Tibial nerve (tissue), 4 donors: Measurements from ENCODE around the gene GORAB. TPM values are rescaled to one million over a fixed set of nuclear protein-coding genes. Genes with fewer than 3 reads are reported as not detected.
A peak's percentile ranks its signal among the peaks of the same experiment; 100 is the strongest.

Experiments used
- DNase-seq, 2 donors: peaks; one replicate each; pipeline ENCODE4 v3.0.0-alpha.2; 2019; ENCODE audit warnings: low spot score in 2 of 2
- H3K27ac ChIP-seq, 4 donors: fragments of 200-600 bp; sonication (generic) in 3 of 4; one replicate each; pipeline ENCODE4 v1.5.1; 2017 to 2019; ENCODE audit warnings: mild to moderate bottlenecking in 1 of 4
- H3K27me3 ChIP-seq, 2 donors: fragments of 200-600 bp; sonication (generic) in 1 of 2; one replicate each; pipeline versions ENCODE4 v1.5.1 to v1.6.0; 2017 to 2019
- H3K36me3 ChIP-seq, 3 donors: fragments of 200-600 bp; sonication (generic); one replicate each; pipeline ENCODE4 v1.5.1; 2018 to 2019
- H3K4me1 ChIP-seq, 4 donors: fragments of 200-600 bp; sonication (generic) in 3 of 4; one replicate each; pipeline ENCODE4 v1.5.1; 2017 to 2019
- H3K4me3 ChIP-seq, 4 donors: fragments of 200-600 bp; sonication (generic) in 3 of 4; one replicate each; pipeline ENCODE4 v1.5.1; 2017 to 2019; ENCODE audit warnings: mild to moderate bottlenecking in 1 of 4, moderate library complexity in 1 of 4
- H3K9me3 ChIP-seq, 4 donors: fragments of 200-600 bp; sonication (generic) in 3 of 4; one replicate each; pipeline ENCODE4 v1.5.1; 2017 to 2019
- EP300 ChIP-seq, 2 donors: sonication (generic); formaldehyde crosslinking; IDR thresholded peaks; one replicate each; pipeline ENCODE4 v1.6.1; 2017; ENCODE audit warnings: antibody characterized with exemption in 2 of 2, mild to moderate bottlenecking in 1 of 2
- POLR2A ChIP-seq, 2 donors: fragments of 450-650 bp; IDR thresholded peaks; one replicate each; pipeline ENCODE4 v1.6.1; 2017; ENCODE audit warnings: antibody characterized with exemption in 2 of 2, mild to moderate bottlenecking in 2 of 2, moderate library complexity in 2 of 2
- WGBS, 2 donors: methylation state at CpG; one replicate each; pipeline ENCODE4 v1.1.5; 2018; 5-methylcytosine and 5-hydroxymethylcytosine counted together
- total RNA-seq, 4 donors: library from RNA; depleted of rRNA; stranded (reverse); fragments of >200 nt; gene quantifications; one replicate each; pipeline ENCODE4 v1.1.0, GENCODE V29; 2016
- TF ChIP-seq, protein P1 (sequence below), 5 experiments: fragments of 200-600 bp in 3 of 5; fragments of 450-650 bp in 2 of 5; sonication (generic) in 3 of 5; IDR thresholded peaks; one replicate each; pipeline ENCODE4 v1.5.1; 2016 to 2019; ENCODE audit warnings: antibody characterized with exemption in 5 of 5, mild to moderate bottlenecking in 3 of 5, moderate library complexity in 2 of 5

GORAB gene
- total RNA-seq, 4 donors from 2014 or later = 8.6 to 35.2 (median 11.2) TPM

DNA sequence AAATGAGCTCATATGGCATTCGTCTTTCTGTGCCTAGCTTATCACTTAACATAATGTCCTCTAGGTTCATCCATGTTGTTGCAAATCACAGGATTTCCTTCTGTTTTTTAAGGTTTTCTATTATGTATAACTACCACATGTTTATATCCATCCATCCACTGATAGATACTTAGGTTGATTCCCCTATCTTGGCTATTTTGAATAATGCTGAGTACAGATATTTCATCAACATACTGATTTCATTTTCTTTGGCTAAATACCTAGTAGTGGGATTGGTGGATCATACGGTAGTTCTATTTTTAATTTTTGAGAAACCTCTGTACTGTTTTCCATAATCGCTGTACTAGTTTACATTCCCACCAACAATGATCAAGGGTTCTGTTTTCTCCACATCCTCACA, 45.0 kb downstream of the GORAB start:
- Histone ChIP-seq H3K27ac (no peak overlapping the region), H3K36me3 (no peaks in the 10 kb centered on the region), H3K4me1 (no peaks in the 10 kb centered on the region), H3K4me3 (no peak overlapping the region), H3K9me3 (peaks cover 0 to 2% (median 0%) of the 10 kb centered on the region in 4 donors), H3K27me3 (no peaks in the 10 kb centered on the region)
- TF ChIP-seq, protein P1, sequence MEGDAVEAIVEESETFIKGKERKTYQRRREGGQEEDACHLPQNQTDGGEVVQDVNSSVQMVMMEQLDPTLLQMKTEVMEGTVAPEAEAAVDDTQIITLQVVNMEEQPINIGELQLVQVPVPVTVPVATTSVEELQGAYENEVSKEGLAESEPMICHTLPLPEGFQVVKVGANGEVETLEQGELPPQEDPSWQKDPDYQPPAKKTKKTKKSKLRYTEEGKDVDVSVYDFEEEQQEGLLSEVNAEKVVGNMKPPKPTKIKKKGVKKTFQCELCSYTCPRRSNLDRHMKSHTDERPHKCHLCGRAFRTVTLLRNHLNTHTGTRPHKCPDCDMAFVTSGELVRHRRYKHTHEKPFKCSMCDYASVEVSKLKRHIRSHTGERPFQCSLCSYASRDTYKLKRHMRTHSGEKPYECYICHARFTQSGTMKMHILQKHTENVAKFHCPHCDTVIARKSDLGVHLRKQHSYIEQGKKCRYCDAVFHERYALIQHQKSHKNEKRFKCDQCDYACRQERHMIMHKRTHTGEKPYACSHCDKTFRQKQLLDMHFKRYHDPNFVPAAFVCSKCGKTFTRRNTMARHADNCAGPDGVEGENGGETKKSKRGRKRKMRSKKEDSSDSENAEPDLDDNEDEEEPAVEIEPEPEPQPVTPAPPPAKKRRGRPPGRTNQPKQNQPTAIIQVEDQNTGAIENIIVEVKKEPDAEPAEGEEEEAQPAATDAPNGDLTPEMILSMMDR (IDR thresholded peaks at IDR 0.05) = no peak
- TF ChIP-seq EP300 (IDR thresholded peaks at IDR 0.05) (no peak), POLR2A (IDR thresholded peaks at IDR 0.05) (no peak)
- WGBS, 2 donors = 74 to 90% methylated on average over 3 of the region's 3 CpGs
- no peak for DNase-seq

DNA sequence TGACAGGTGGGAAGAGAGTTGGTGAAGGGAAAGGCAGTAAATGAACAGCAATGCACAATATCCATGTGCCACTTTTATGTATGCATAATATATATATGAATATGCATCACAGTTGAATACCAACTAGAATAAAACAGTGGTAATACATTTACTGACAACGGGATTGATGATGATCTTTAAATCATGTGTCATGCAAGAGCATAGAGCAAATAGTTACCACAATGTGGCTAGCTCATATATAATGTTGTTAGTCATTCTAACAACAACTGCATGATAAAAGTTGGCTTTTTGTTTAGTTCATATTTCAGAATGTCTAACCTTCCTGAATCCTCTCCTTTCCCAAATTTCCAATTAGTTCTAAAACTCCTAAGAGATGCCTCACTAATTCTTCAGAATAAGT, 46.4 kb downstream of the GORAB start:
- TF ChIP-seq, protein P1 (IDR thresholded peaks at IDR 0.05) = no peak
- no peak for TF ChIP-seq POLR2A (IDR thresholded peaks at IDR 0.05)
- TF ChIP-seq EP300 (IDR thresholded peaks at IDR 0.05) = no peak
- Histone ChIP-seq H3K36me3 (no peaks in the 10 kb centered on the region), H3K4me1 (no peaks in the 10 kb centered on the region), H3K4me3 (no peak overlapping the region), H3K9me3 (no peaks in the 10 kb centered on the region), H3K27me3 (no peaks in the 10 kb centered on the region), H3K27ac (no peak overlapping the region)
- DNase-seq = no peak
- WGBS, 2 donors = 84 to 93% methylated on average over 1 of the region's 1 CpG

GRCh38 chr1:170580636-170581440, 48.9 kb downstream of the GORAB start:
- H3K27ac ChIP-seq = no peak overlapping the region
- H3K4me1 ChIP-seq = peaks cover 0 to under 1% (median 0%) of the 10 kb centered on the region in 4 donors
- WGBS, 2 donors = 53 to 54% methylated on average over 2 of the region's 2 CpGs
- no peak overlapping the region for H3K4me3 ChIP-seq
- DNase-seq = no peak
- H3K27me3 ChIP-seq = no peaks in the 10 kb centered on the region
- no peaks in the 10 kb centered on the region for H3K36me3 ChIP-seq
- H3K9me3 ChIP-seq = no peaks in the 10 kb centered on the region
- TF ChIP-seq, protein P1 (IDR thresholded peaks at IDR 0.05) = no peak
- peak in 1 of 2 donors; percentile 13 for TF ChIP-seq EP300 (IDR thresholded peaks at IDR 0.05)

- Histone ChIP-seq H3K36me3 (no peaks in the 10 kb centered on the region), H3K9me3 (no peaks in the 10 kb centered on the region), H3K27ac (no peak overlapping the region), H3K4me1 (peaks cover 0 to 16% (median 5%) of the 10 kb centered on the region in 4 donors), H3K27me3 (no peaks in the 10 kb centered on the region), H3K4me3 (no peak overlapping the region)
- DNase-seq = no peak
- WGBS, 2 donors = 86 to 94% methylated on average over 3 of the region's 3 CpGs
- TF ChIP-seq, protein P1 (IDR thresholded peaks at IDR 0.05) = no peak
- TF ChIP-seq POLR2A (IDR thresholded peaks at IDR 0.05) = no peak
- TF ChIP-seq EP300 (IDR thresholded peaks at IDR 0.05) = no peak
Observed at GRCh38 chr1:170583186-170583585, 51.2 kb downstream of the GORAB start.
